ENCODE results near the gene MRPL19. TPM values are rescaled to one million over a fixed set of nuclear protein-coding genes. Genes with fewer than 3 reads are reported as not detected.

The MRPL19 gene
- total and polyA plus RNA-seq, 10 of the 15 experiments (the other 5 are each of a cell fraction or from before 2014, with no cell fraction given): 13.1 to 99.0 (median 56.6) TPM

DNA sequence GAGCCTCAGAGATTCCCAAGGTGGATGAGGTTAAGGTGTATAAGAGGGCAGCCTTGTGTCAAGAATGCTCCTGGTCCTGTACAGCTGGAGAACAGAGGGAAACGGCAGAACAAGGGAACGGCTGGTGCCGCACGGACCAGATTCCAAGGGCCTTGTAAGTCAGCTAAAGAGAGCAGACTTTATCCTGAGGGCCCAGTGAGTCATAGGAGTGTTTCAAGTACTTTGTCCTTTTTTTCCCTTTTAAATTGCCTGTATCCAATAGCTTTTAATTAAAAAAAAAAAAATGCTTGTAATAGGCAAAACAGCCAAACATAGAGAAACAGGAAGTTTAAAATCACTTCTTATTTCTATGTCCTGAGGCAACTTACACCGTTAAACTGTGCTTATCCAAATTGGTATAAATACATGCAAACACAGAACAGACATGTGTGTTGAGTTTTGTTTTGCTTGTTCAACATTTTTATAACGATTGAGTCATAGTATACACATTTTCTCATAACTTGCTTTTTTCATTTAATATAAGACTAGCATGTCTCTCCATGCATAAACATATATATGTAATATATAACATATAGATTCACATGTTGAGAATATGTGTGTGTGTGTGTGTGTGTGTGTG lies 43.8 kb upstream of the MRPL19 start (continued):
- TF ChIP-seq BACH1 (IDR thresholded peaks at IDR 0.05; ENCODE audit: borderline replicate concordance) (no peak), REST (IDR thresholded peaks at IDR 0.05; ENCODE audit: low read depth, low read length) (no peak)

DNA sequence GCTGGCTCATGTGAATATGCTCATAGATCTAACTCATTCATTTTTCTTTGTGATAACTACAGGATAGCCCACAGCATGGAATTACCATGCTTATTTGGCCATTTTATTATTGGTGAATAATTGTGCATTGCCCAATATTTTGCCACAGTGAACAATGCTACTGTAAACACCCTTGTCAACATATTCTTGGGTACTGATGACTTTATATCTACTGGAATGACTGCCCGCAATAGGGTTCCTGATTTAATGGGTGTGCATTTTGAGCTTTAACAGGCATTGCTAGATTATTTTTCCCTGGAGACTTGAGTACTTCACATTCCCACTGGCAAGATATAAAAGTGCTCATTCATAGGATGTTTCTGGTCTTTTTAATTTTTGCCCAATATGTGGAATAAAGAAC lies 43.1 kb upstream of the MRPL19 start:
- Histone ChIP-seq H3K4me2 (ENCODE audit: control insufficient read depth, insufficient read depth) (no peak overlapping the region), H4K20me1 (ENCODE audit: control insufficient read depth, insufficient read depth) (no peaks in the 10 kb centered on the region)
- SMC1A ChIA-PET (ENCODE audit: uncharacterized antibody, unreplicated experiment): interaction anchor here (1.0 to 3.4 kb wide), 4 partner anchors 32 to 551 kb away, joined by 3 to 11 read pairs (median 3); no protein-coding TSS in a partner anchor
- TF ChIP-seq SUZ12 (IDR thresholded peaks at IDR 0.05; ENCODE audit: unreplicated experiment): no peak
- TF ChIP-seq SUPT20H (IDR thresholded peaks at IDR 0.05; ENCODE audit: borderline replicate concordance, control insufficient read depth, low read depth, low read length): no peak
- TF ChIP-seq HCFC1 (IDR thresholded peaks at IDR 0.05; ENCODE audit: low read length): no peak
- TF ChIP-seq, protein P1, sequence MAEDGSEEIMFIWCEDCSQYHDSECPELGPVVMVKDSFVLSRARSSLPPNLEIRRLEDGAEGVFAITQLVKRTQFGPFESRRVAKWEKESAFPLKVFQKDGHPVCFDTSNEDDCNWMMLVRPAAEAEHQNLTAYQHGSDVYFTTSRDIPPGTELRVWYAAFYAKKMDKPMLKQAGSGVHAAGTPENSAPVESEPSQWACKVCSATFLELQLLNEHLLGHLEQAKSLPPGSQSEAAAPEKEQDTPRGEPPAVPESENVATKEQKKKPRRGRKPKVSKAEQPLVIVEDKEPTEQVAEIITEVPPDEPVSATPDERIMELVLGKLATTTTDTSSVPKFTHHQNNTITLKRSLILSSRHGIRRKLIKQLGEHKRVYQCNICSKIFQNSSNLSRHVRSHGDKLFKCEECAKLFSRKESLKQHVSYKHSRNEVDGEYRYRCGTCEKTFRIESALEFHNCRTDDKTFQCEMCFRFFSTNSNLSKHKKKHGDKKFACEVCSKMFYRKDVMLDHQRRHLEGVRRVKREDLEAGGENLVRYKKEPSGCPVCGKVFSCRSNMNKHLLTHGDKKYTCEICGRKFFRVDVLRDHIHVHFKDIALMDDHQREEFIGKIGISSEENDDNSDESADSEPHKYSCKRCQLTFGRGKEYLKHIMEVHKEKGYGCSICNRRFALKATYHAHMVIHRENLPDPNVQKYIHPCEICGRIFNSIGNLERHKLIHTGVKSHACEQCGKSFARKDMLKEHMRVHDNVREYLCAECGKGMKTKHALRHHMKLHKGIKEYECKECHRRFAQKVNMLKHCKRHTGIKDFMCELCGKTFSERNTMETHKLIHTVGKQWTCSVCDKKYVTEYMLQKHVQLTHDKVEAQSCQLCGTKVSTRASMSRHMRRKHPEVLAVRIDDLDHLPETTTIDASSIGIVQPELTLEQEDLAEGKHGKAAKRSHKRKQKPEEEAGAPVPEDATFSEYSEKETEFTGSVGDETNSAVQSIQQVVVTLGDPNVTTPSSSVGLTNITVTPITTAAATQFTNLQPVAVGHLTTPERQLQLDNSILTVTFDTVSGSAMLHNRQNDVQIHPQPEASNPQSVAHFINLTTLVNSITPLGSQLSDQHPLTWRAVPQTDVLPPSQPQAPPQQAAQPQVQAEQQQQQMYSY (CRISPR knock-in tag; IDR thresholded peaks at IDR 0.05): no peak
- no peak for TF ChIP-seq YY1 (IDR thresholded peaks at IDR 0.05; ENCODE audit: low read depth, low read length)
- TF ChIP-seq HSF1 (IDR thresholded peaks at IDR 0.05; ENCODE audit: low read depth, low read length): no peak
- TF ChIP-seq FOXM1 (IDR thresholded peaks at IDR 0.05; ENCODE audit: low read depth, low read length): no peak
- no peak for TF ChIP-seq RAD51 (IDR thresholded peaks at IDR 0.05)

More for the DNA sequence above, 43.1 kb upstream of the MRPL19 start:
- H3K27ac ChIP-seq (ENCODE audit: control insufficient read depth, insufficient read depth): no peak overlapping the region
- ChIA-PET RAD21 (ENCODE audit: unreplicated experiment) (no interaction called here), POLR2A (interaction anchor here (1.3 kb wide), 1 partner anchor 115 kb away, joined by 3 read pairs; no protein-coding TSS in a partner anchor), CTCF (interaction anchor here (0.7 to 2.4 kb wide), 3 partner anchors 25 to 139 kb away, joined by 4 to 6 read pairs (median 5); no protein-coding TSS in a partner anchor)
- H3K9me3 ChIP-seq (replicated peaks; ENCODE audit: control insufficient read depth, insufficient read depth, low read length): no peaks in the 10 kb centered on the region
- intact Hi-C loops (cut with micrococcal nuclease; ENCODE audit: unreplicated experiment) (no loop called here), in situ Hi-C loops (cut with MboI) (loop anchor here (10.0 kb wide), 1 partner anchor 909 kb away; no protein-coding TSS in a partner anchor)
- H3K4me1 ChIP-seq (ENCODE audit: control insufficient read depth, insufficient read depth, low read length): 0 out of 2 replicates have a peak, but pooled peaks cover 2% of the 10 kb centered on the region
- no peak overlapping the region for H3K9ac ChIP-seq (ENCODE audit: control insufficient read depth, insufficient read depth, low read length)
- no peaks in the 10 kb centered on the region for H3K79me2 ChIP-seq (ENCODE audit: control insufficient read depth, insufficient read depth, low read length)
- no peaks in the 10 kb centered on the region; a peak in 1 of 4 replicates for H3K27me3 ChIP-seq (replicated peaks in 1 of 2; ENCODE audit: control insufficient read depth in 2 of 2, insufficient read depth in 2 of 2, low read length in 1 of 2)
- no peak overlapping the region for H3K4me3 ChIP-seq
- H3K36me3 ChIP-seq (ENCODE audit: control insufficient read depth in 2 of 2, insufficient read depth in 2 of 2, low read length in 1 of 2): no peaks in the 10 kb centered on the region
- BruUV-seq (replicated peaks): no TSS peak
- WGBS (ENCODE audit: insufficient coverage, insufficient replicate concordance, low lambda C conversion rate, missing lambda C conversion rate): 100% methylated on average over 1 of the region's 1 CpG
- DNase-seq (ENCODE audit: low read depth, low spot score): no peak
- ATAC-seq: no peak
- no peak overlapping the region for H2AFZ ChIP-seq (ENCODE audit: control insufficient read depth, low read depth, low read length)
- FAIRE-seq: no peak
